GM18511 (cell line): Measurements from ENCODE around the gene MYG1.
"Not testable (repeated sequence)": the region's sequence is repeated elsewhere in the genome, so short reads cannot be mapped to it uniquely, and the experiment has no call there.

Experiments used
- ATAC-seq: cut with Tn5 transposase; IDR thresholded peaks from one replicate; pipeline ENCODE4 v1.9.1; 2021; ENCODE audit warnings: mild to moderate bottlenecking, moderate library complexity; ENCODE audit not compliant: unreplicated experiment

Gene MYG1

GRCh38 chr12:53279888-53280498, 19.5 kb upstream of the MYG1 start:
- ATAC-seq: no peak

- no peak for ATAC-seq
These were observed 13.0 kb upstream of the MYG1 start for GRCh38 chr12:53286448-53286847.

- no peak for ATAC-seq
These were observed 11.7 kb upstream of the MYG1 start for GRCh38 chr12:53287741-53288216.

DNA sequence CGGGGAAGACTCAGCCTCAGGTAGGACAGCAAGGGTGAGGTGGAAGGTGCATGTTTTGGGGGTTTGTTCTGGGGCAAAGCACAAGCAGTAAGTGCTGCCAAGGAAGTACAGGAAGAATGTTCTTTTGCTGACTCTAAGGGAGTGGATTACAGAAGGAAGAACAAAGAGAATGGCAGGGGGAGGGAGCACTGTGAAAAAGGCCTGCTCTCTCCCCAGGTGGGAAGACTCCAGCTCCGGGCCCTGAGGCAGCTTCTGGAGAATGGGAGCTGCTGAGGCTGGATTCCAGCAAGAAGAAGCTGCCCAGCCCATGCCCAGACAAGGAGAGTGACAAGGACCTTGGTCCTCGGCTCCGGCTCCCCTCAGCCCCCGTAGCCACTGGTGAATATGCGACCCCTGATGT, 11.2 kb upstream of the MYG1 start:
- no peak for ATAC-seq

- no peak for ATAC-seq
These were observed 9.6 kb upstream of the MYG1 start for GRCh38 chr12:53289891-53290290.

GRCh38 chr12:53290661-53291060, 8.8 kb upstream of the MYG1 start:
- ATAC-seq: no peak

GRCh38 chr12:53292426-53292825, 7.1 kb upstream of the MYG1 start:
- no peak for ATAC-seq

DNA sequence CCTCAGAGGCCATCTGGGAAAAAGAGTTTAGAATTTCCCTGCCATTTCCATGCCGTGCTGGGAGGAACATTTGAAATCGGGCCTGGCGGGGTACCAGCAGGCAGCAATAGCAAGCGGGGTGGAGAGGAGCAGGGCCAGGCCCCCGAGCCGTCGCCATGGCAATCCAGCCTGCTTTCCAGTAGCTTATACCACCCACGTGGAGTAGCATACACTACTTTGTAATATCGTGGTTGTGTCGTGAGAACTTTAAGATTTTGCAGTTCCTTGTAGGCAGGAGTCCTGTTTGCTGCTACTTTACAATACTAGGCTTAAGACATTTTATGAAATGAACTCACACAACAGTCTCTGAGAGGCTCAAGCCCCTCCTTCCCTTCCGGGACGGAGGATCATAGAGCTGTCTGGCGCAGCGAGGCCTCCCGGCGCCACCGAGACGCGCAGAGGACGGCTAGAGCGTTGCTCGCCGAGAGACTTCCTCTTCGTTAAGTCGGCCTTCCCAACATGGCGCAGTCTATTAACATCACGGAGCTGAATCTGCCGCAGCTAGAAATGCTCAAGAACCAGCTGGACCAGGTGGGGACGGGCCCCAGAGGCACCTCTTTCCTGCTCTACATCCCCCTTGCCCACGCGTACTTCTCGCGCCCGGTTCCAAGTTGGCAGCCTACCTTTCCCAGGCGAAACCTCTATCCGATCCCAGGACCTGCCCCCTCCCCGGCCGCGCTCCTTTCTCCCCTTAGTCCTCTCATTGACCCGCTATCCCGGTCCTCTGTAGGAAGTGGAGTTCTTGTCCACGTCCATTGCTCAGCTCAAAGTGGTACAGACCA, 4.2 kb upstream of the MYG1 start, which contains the start of gene PFDN5:
Gene PFDN5 (plus strand): TSS at position 473 of the 821 bp plus-strand sequence. CDS start 26 bp downstream, at position 499.
- ATAC-seq: peak; percentile 86

DNA sequence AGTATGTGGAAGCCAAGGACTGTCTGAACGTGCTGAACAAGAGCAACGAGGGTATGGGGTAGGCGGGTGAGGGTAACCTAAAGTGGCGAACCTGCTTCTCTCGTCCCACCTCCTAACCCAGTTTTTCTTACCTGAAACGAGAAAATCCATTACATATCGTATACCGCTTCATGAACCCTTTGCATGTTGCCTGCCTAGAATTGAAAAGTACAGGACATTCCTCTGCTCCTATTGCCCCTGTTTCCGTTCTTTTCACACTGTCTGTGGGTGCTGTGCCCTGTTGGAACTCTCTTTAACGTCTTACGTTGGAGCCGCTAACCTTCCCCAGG, 3.6 kb upstream of the MYG1 start:
- no peak for ATAC-seq

DNA sequence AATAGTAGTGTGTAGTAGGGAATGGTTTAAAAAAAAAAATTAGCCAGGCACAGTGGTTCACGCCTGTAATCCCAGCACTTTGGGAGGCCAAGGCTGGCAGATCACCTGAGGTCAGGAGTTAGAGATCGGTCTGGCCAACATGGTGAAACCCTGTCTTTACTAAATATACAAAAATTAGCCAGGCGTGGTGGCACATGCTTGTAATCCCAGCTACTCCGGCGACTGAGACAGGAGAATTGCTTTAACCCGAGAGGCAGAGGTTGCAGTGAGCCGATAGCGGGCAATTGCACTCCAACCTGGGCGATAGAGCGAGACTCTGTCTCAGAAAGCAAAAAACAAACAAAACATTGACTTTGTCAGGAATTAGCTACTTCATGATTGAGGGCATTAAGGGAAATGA, 2.4 kb upstream of the MYG1 start:
- ATAC-seq: not testable (repeated sequence)

DNA sequence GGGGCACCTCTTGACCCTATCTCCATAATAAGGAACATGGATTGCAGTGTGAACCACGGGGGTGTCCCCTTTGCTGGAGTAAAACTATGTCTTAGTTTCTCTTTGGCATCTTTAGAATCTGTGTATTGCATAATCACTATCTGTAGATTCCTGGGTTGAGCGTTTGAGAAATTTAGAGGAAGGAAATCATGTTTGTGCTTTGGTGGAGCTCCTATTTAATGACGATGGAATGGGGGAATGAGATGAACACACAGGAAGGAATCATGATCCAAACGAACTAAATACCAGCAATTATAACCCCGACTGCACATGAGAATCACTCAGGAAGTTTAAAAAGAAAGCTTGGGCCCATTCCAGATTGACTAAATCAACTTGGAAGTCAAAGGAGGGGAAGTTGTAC, 1.3 kb upstream of the MYG1 start:
- no peak for ATAC-seq

GRCh38 chr12:53299101-53299453, 418 bp upstream of the MYG1 start:
- no peak for ATAC-seq

DNA sequence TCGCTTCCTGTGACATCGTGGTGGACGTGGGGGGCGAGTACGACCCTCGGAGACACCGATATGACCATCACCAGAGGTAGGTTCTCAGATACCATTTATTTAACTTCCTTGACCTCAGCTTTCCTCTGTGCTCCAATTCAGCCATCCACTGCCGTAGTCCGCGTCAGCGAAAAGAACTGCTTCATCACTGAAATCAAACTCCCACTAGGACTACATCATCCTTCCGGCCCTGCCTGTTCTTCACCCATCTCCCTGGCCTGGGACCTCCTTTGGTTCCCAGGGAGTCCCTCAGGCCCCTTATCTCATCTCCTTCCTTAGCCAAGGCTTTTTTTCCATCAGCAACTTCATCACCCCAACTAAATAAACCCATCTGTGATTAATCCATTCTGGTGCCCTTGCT, 692 bp downstream of the MYG1 start:
- ATAC-seq: no peak

DNA sequence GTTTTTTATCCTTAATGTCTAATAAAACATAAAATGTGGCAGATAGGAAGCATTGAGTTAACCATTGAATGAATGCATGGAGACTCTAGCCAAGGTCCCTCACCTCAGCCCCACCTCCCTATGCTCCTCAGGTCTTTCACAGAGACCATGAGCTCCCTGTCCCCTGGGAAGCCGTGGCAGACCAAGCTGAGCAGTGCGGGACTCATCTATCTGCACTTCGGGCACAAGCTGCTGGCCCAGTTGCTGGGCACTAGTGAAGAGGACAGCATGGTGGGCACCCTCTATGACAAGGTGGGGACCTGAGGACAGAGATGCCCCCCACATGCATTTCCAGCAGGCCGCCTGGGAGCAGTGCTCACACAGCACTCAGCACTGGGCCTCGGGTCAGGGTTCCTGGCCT, 3.4 kb downstream of the MYG1 start:
- no peak for ATAC-seq

DNA sequence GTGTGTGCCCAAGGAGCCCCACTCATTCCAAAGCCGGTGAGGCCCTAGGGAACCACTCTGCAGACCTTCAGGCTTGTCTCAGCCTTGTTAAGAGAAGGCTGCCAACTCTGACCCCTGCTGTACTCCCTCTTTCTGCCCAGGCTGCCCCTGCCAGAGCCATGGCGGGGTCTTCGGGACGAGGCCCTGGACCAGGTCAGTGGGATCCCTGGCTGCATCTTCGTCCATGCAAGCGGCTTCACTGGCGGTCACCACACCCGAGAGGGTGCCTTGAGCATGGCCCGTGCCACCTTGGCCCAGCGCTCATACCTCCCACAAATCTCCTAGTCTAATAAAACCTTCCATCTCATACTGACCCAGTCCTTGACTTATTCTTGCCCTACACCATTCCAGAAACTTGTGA, 7.3 kb downstream of the MYG1 start:
- ATAC-seq: no peak

- no peak for ATAC-seq
These were observed 8.8 kb downstream of the MYG1 start for GRCh38 chr12:53308276-53308675.

DNA sequence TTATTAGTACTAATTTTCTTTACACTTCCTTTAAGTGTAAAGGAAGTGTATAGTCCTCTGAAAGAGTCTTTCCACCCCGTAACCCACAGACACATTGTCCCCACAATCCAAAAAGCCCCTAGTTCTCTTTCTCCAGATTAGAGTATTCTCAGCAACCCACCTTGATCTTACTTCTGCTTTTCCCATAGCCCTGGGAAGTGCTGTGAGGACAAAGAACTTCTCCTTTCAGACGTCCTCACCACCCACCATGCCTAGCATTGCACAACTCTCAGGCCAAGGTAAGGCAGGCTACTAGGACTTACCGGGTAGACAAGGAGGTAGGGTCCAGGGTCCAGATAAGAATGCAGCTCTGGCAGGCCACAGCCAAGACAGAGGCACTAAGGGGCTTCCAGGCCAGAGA, 14.5 kb downstream of the MYG1 start:
- no peak for ATAC-seq

GRCh38 chr12:53320352-53321195, 21.1 kb downstream of the MYG1 start:
- no peak for ATAC-seq

DNA sequence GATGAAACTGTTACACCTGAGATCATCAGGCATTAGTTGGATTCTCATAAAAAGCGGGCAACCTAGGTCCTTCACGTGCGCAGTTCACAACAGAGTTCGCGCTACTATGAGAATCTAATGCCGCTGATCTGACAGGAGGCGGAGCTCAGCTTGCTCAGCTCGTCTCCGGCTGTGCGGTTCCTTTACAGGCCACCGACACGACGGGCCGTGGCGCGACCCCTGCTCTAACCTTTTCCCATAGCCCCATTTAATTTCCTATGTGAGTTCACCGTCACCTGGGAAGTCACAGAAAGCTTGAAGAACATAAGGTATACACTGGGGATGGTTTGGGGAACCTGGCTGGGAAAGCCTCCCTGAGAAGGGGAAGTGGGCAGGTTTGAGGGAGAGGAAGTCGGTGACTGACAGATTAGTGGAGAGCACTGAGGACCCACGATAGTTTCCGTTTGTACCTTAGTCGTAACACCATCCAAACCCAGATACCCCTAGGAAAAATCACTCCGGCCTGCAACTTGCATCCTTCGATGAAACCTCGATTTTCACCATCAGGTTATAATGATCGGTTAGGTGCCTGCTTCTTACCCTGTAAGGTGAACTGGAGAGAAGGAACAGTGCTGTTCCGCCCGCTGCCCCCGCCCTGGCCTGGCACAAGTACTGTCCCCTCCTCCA, 24.8 kb downstream of the MYG1 start:
- ATAC-seq: peak; percentile 43

GRCh38 chr12:53324779-53325510, 25.4 kb downstream of the MYG1 start:
- ATAC-seq: peak; percentile 64
